ENCODE results near the gene AUTS2.

DNA sequence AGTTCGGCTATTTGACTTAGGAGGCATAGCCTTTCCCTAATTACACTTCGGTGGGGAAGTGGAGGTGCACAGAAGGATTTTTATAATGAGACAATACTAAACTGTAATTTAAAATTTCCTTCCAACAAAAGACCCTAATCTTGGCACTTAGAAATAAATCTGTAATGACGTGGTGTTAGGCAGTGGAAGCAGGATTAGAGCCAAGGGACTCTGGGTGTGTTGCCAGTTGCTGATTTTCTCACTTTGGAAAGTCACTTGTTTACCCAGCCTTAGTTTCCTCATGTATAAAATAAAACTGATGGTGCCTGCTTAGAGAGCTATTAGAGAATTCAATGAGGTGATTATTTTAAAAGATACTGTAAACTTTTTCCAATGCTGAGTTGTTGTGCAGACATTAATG, 287.2 kb downstream of the AUTS2 start:
- TF ChIP-seq RAD21 (IDR thresholded peaks at IDR 0.05) = no peak
- TF ChIP-seq, protein P1, sequence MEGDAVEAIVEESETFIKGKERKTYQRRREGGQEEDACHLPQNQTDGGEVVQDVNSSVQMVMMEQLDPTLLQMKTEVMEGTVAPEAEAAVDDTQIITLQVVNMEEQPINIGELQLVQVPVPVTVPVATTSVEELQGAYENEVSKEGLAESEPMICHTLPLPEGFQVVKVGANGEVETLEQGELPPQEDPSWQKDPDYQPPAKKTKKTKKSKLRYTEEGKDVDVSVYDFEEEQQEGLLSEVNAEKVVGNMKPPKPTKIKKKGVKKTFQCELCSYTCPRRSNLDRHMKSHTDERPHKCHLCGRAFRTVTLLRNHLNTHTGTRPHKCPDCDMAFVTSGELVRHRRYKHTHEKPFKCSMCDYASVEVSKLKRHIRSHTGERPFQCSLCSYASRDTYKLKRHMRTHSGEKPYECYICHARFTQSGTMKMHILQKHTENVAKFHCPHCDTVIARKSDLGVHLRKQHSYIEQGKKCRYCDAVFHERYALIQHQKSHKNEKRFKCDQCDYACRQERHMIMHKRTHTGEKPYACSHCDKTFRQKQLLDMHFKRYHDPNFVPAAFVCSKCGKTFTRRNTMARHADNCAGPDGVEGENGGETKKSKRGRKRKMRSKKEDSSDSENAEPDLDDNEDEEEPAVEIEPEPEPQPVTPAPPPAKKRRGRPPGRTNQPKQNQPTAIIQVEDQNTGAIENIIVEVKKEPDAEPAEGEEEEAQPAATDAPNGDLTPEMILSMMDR (IDR thresholded peaks at IDR 0.05; ENCODE audit: low read depth, low read length, missing input control) = no peak
- TF ChIP-seq YY1 (IDR thresholded peaks at IDR 0.05) = no peak
- no peak for TF ChIP-seq TAF1 (conservative IDR thresholded peaks at IDR 0.05)
- no peak for TF ChIP-seq JUND (IDR thresholded peaks at IDR 0.05)
- no peak for TF ChIP-seq HNF4A (conservative IDR thresholded peaks at IDR 0.05)
- TF ChIP-seq, protein P2, sequence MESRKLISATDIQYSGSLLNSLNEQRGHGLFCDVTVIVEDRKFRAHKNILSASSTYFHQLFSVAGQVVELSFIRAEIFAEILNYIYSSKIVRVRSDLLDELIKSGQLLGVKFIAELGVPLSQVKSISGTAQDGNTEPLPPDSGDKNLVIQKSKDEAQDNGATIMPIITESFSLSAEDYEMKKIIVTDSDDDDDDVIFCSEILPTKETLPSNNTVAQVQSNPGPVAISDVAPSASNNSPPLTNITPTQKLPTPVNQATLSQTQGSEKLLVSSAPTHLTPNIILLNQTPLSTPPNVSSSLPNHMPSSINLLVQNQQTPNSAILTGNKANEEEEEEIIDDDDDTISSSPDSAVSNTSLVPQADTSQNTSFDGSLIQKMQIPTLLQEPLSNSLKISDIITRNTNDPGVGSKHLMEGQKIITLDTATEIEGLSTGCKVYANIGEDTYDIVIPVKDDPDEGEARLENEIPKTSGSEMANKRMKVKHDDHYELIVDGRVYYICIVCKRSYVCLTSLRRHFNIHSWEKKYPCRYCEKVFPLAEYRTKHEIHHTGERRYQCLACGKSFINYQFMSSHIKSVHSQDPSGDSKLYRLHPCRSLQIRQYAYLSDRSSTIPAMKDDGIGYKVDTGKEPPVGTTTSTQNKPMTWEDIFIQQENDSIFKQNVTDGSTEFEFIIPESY (IDR thresholded peaks at IDR 0.05) = no peak
- TF ChIP-seq, protein P3, sequence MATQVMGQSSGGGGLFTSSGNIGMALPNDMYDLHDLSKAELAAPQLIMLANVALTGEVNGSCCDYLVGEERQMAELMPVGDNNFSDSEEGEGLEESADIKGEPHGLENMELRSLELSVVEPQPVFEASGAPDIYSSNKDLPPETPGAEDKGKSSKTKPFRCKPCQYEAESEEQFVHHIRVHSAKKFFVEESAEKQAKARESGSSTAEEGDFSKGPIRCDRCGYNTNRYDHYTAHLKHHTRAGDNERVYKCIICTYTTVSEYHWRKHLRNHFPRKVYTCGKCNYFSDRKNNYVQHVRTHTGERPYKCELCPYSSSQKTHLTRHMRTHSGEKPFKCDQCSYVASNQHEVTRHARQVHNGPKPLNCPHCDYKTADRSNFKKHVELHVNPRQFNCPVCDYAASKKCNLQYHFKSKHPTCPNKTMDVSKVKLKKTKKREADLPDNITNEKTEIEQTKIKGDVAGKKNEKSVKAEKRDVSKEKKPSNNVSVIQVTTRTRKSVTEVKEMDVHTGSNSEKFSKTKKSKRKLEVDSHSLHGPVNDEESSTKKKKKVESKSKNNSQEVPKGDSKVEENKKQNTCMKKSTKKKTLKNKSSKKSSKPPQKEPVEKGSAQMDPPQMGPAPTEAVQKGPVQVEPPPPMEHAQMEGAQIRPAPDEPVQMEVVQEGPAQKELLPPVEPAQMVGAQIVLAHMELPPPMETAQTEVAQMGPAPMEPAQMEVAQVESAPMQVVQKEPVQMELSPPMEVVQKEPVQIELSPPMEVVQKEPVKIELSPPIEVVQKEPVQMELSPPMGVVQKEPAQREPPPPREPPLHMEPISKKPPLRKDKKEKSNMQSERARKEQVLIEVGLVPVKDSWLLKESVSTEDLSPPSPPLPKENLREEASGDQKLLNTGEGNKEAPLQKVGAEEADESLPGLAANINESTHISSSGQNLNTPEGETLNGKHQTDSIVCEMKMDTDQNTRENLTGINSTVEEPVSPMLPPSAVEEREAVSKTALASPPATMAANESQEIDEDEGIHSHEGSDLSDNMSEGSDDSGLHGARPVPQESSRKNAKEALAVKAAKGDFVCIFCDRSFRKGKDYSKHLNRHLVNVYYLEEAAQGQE (IDR thresholded peaks at IDR 0.05) = no peak
- TF ChIP-seq, protein P4, sequence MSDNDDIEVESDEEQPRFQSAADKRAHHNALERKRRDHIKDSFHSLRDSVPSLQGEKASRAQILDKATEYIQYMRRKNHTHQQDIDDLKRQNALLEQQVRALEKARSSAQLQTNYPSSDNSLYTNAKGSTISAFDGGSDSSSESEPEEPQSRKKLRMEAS (IDR thresholded peaks at IDR 0.05) = no peak
- no peak for TF ChIP-seq GABPA (IDR thresholded peaks at IDR 0.05 in 1 of 2, conservative IDR thresholded peaks at IDR 0.05 in 1 of 2)
- no peak for TF ChIP-seq HNF4G (IDR thresholded peaks at IDR 0.05)
- TF ChIP-seq SP1 (IDR thresholded peaks at IDR 0.05) = no peak
